ENCODE measurements around the gene INHBA.

Gene INHBA

DNA sequence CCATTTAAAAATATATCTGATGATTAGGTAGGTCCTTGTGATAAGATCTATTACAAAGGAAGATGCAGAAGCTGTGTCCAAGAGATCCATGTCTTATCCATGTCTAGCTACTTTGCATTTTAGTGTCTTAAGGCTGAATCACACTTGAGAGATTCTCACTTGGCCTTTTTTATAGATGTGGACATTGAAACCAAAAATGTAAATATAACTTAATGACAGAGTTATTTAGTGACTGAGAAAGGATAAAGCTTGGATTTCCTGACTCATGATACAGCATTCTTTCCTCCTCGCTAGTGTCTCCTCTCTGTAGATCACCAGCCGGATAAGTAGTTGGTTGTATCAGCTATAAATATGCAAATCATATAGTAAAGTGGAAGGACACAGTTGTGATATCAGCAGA lies 23.3 kb downstream of the INHBA start:
- Histone ChIP-seq H3K27ac (ENCODE audit: low read depth, low read length) (no peak overlapping the region), H4K20me1 (ENCODE audit: control insufficient read depth, insufficient read depth, low read depth, low read length) (no peaks in the 10 kb centered on the region), H3K4me1 (ENCODE audit: control insufficient read depth, low read length) (no peaks in the 10 kb centered on the region), H3K4me2 (ENCODE audit: low read length) (no peak overlapping the region), H3F3A (ENCODE audit: control insufficient read depth, insufficient read depth) (no peaks in the 10 kb centered on the region), H3K36me3 (ENCODE audit: control insufficient read depth, low read length) (no peaks in the 10 kb centered on the region), H3K9me3 (ENCODE audit: control insufficient read depth, insufficient read depth, low read length) (no peaks in the 10 kb centered on the region), H3K4me3 (ENCODE audit: low read length) (no peak overlapping the region), H3K79me2 (ENCODE audit: control insufficient read depth, low read length) (no peaks in the 10 kb centered on the region), H3K27me3 (ENCODE audit: control insufficient read depth, low read length) (no peaks in the 10 kb centered on the region), H3K9me2 (replicated peaks; ENCODE audit: control insufficient read depth, low read length) (0 out of 2 replicates have a peak, but pooled peaks cover 2% of the 10 kb centered on the region)
- TF ChIP-seq, protein P1, sequence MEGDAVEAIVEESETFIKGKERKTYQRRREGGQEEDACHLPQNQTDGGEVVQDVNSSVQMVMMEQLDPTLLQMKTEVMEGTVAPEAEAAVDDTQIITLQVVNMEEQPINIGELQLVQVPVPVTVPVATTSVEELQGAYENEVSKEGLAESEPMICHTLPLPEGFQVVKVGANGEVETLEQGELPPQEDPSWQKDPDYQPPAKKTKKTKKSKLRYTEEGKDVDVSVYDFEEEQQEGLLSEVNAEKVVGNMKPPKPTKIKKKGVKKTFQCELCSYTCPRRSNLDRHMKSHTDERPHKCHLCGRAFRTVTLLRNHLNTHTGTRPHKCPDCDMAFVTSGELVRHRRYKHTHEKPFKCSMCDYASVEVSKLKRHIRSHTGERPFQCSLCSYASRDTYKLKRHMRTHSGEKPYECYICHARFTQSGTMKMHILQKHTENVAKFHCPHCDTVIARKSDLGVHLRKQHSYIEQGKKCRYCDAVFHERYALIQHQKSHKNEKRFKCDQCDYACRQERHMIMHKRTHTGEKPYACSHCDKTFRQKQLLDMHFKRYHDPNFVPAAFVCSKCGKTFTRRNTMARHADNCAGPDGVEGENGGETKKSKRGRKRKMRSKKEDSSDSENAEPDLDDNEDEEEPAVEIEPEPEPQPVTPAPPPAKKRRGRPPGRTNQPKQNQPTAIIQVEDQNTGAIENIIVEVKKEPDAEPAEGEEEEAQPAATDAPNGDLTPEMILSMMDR (IDR thresholded peaks at IDR 0.05; ENCODE audit: low read depth, low read length, poor library complexity, severe bottlenecking) = no peak
- TF ChIP-seq EZH2phosphoT487 (IDR thresholded peaks at IDR 0.05; ENCODE audit: borderline replicate concordance, low read length) = no peak

GRCh38 chr7:41674505-41675023 lies 28.3 kb downstream of the INHBA start:
- no peaks in the 10 kb centered on the region for H3K4me1 ChIP-seq (ENCODE audit: control insufficient read depth, low read length)
- H3K4me3 ChIP-seq (ENCODE audit: low read length) = no peak overlapping the region
- H3K27me3 ChIP-seq (ENCODE audit: control insufficient read depth, low read length) = no peaks in the 10 kb centered on the region
- no peaks in the 10 kb centered on the region for H4K20me1 ChIP-seq (ENCODE audit: control insufficient read depth, insufficient read depth, low read depth, low read length)
- no peaks in the 10 kb centered on the region for H3K9me3 ChIP-seq (ENCODE audit: control insufficient read depth, insufficient read depth, low read length)
- no peak overlapping the region for H3K27ac ChIP-seq (ENCODE audit: low read depth, low read length)
- H3K9me2 ChIP-seq (replicated peaks; ENCODE audit: control insufficient read depth, low read length) = no peaks in the 10 kb centered on the region
- TF ChIP-seq, protein P1 (IDR thresholded peaks at IDR 0.05; ENCODE audit: low read depth, low read length, poor library complexity, severe bottlenecking) = no peak
- no peak for TF ChIP-seq EZH2phosphoT487 (IDR thresholded peaks at IDR 0.05; ENCODE audit: borderline replicate concordance, low read length)
- H3F3A ChIP-seq (ENCODE audit: control insufficient read depth, insufficient read depth) = no peaks in the 10 kb centered on the region
- H3K36me3 ChIP-seq (ENCODE audit: control insufficient read depth, low read length) = no peaks in the 10 kb centered on the region
- H3K79me2 ChIP-seq (ENCODE audit: control insufficient read depth, low read length) = no peaks in the 10 kb centered on the region
- H3K4me2 ChIP-seq (ENCODE audit: low read length) = no peak overlapping the region

DNA sequence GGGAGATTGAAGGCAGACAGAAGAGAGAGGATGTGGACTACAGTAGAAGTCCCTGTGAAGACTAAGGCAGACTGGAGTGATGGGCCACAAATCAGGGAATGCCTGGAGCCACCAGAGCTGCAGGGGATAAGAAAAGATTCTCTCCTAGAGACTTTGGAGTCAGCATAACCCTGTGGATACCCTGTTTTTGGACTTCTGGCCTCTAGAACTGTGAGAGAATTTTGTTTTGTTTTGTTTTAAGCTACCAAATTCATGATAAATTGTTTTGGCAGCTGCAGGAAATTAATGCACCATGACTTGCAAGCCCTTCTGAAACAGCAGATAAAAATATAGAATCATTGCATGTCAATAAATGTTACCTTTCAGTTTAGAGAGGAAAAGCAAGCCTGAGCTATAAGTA lies 41.3 kb downstream of the INHBA start:
- TF ChIP-seq EZH2phosphoT487 (IDR thresholded peaks at IDR 0.05; ENCODE audit: borderline replicate concordance, low read length) = no peak
- TF ChIP-seq, protein P1 (IDR thresholded peaks at IDR 0.05; ENCODE audit: low read depth, low read length, poor library complexity, severe bottlenecking) = no peak

More for the DNA sequence above, 41.3 kb downstream of the INHBA start:
- no peaks in the 10 kb centered on the region for H3K27me3 ChIP-seq (ENCODE audit: control insufficient read depth, low read length)
- no peaks in the 10 kb centered on the region for H3F3A ChIP-seq (ENCODE audit: control insufficient read depth, insufficient read depth)
- no peaks in the 10 kb centered on the region for H3K4me1 ChIP-seq (ENCODE audit: control insufficient read depth, low read length)
- no peaks in the 10 kb centered on the region for H3K9me2 ChIP-seq (replicated peaks; ENCODE audit: control insufficient read depth, low read length)
- no peaks in the 10 kb centered on the region for H3K79me2 ChIP-seq (ENCODE audit: control insufficient read depth, low read length)
- H3K4me3 ChIP-seq (ENCODE audit: low read length) = no peak overlapping the region
- H3K4me2 ChIP-seq (ENCODE audit: low read length) = no peak overlapping the region
- H3K27ac ChIP-seq (ENCODE audit: low read depth, low read length) = no peak overlapping the region
- H4K20me1 ChIP-seq (ENCODE audit: control insufficient read depth, insufficient read depth, low read depth, low read length) = no peaks in the 10 kb centered on the region
- H3K36me3 ChIP-seq (ENCODE audit: control insufficient read depth, low read length) = no peaks in the 10 kb centered on the region
- H3K9me3 ChIP-seq (ENCODE audit: control insufficient read depth, insufficient read depth, low read length) = no peaks in the 10 kb centered on the region
